IMR-90 (cell line): Measurements from ENCODE around the gene LMLN. TPM values are rescaled to one million over a fixed set of nuclear protein-coding genes. Genes with fewer than 3 reads are reported as not detected.

Experiments
- ATAC-seq: fragments of 200-7000 bp; cut with Tn5 transposase; 2 replicates; pipeline ENCODE4 v1.9.1; 2020; ENCODE audit warnings: low read depth, mild to moderate bottlenecking, moderate library complexity
- BruUV-seq: library from RNA; stranded (reverse); fragments of 400-500 nt; replicated peaks from 2 replicates; lab custom pipeline; 2021; lab: Mats Ljungman, UMichigan
- CTCF ChIA-PET: fragments of 300-600 bp; formaldehyde crosslinking; extraction: SDS; loops from one replicate; lab custom pipeline; 2021; ENCODE audit warnings: antibody characterized with exemption; lab: Yijun Ruan, JAX
- POLR2A ChIA-PET: fragments of 300-600 bp; sonication (Branson Sonifier 250); formaldehyde crosslinking; loops from one replicate; lab custom pipeline; 2022; ENCODE audit warnings: antibody characterized with exemption; ENCODE audit not compliant: unreplicated experiment; lab: Charles Lee
- DNase-seq: peaks from one replicate; pipeline ENCODE4 v3.0.0; 2013
- H2AFZ ChIP-seq: replicated peaks from 2 replicates; pipeline ENCODE3; 2013; ENCODE audit warnings: low read length, mild to moderate bottlenecking; ENCODE audit not compliant: poor library complexity
- H2AK5ac ChIP-seq: 2 replicates; pipeline ENCODE4 v1.6.1; 2013; ENCODE audit warnings: low read depth, low read length, inconsistent platforms
- H2AK9ac ChIP-seq: replicated peaks from 2 replicates; pipeline ENCODE3; 2013; ENCODE audit warnings: mild to moderate bottlenecking, low read depth, low read length, moderate library complexity; ENCODE audit not compliant: poor library complexity
- H2BK120ac ChIP-seq: 2 replicates; pipeline ENCODE4 v1.6.1; 2013; ENCODE audit warnings: low read depth, low read length, inconsistent platforms
- H2BK15ac ChIP-seq: 3 replicates; pipeline ENCODE4 v1.6.1; 2013; ENCODE audit warnings: low read depth, low read length, inconsistent platforms
- H2BK20ac ChIP-seq: 2 replicates; pipeline ENCODE4 v1.6.1; 2013; ENCODE audit warnings: low read depth, mild to moderate bottlenecking, inconsistent platforms, low read length, moderate library complexity
- H2BK5ac ChIP-seq: 2 replicates; pipeline ENCODE4 v1.6.1; 2013; ENCODE audit warnings: mild to moderate bottlenecking, low read depth, low read length, inconsistent platforms; ENCODE audit not compliant: poor library complexity, severe bottlenecking
- H3K14ac ChIP-seq: replicated peaks from 2 replicates; pipeline ENCODE4 v1.6.1; 2013; ENCODE audit warnings: low read depth, low read length, inconsistent platforms
- H3K18ac ChIP-seq: 2 replicates; pipeline ENCODE4 v1.6.1; 2013; ENCODE audit warnings: low read depth, low read length, control low read depth
- H3K23ac ChIP-seq: 2 replicates; pipeline ENCODE4 v1.6.1; 2013; ENCODE audit warnings: low read depth, low read length, inconsistent platforms
- H3K27ac ChIP-seq: 2 replicates; pipeline ENCODE4 v1.5.1; 2013; ENCODE audit warnings: mild to moderate bottlenecking, control low read depth, low read length; ENCODE audit not compliant: insufficient read depth
- H3K27me3 ChIP-seq: 2 replicates; pipeline ENCODE4 v1.6.1; 2013; ENCODE audit warnings: low read length; ENCODE audit not compliant: control insufficient read depth, insufficient read depth
- H3K36me3 ChIP-seq: 2 replicates; pipeline ENCODE4 v1.6.1; 2013; ENCODE audit warnings: low read length, mixed read lengths; ENCODE audit not compliant: control insufficient read depth, insufficient read depth
- H3K4ac ChIP-seq: 2 replicates; pipeline ENCODE4 v1.6.1; 2013; ENCODE audit warnings: low read depth, low read length, inconsistent platforms
- H3K4me1 ChIP-seq: 2 replicates; pipeline ENCODE4 v1.6.1; 2013; ENCODE audit warnings: low read length, mixed read lengths; ENCODE audit not compliant: control insufficient read depth, insufficient read depth
- H3K4me2 ChIP-seq: 2 replicates; pipeline ENCODE4 v1.6.1; 2013; ENCODE audit warnings: low read depth, mild to moderate bottlenecking, control low read depth, low read length, moderate library complexity
- H3K4me3 ChIP-seq: 2 replicates; pipeline ENCODE4 v1.5.1; 2013; ENCODE audit warnings: low read depth, mild to moderate bottlenecking, control low read depth, low read length, moderate library complexity; ENCODE audit not compliant: insufficient read depth
- H3K56ac ChIP-seq: 2 replicates; pipeline ENCODE4 v1.6.1; 2013; ENCODE audit warnings: low read length, inconsistent platforms; ENCODE audit not compliant: insufficient read depth; ENCODE audit errors: extremely low read depth
- H3K79me1 ChIP-seq, 2 experiments: 2 replicates each; pipeline ENCODE4 v1.6.1; 2013; ENCODE audit warnings: low read length in 2 of 2, inconsistent platforms in 1 of 2, low read depth in 1 of 2
- H3K9ac ChIP-seq: 2 replicates; pipeline ENCODE4 v1.6.1; 2013; ENCODE audit warnings: low read depth, low read length, control low read depth
- H3K9me1 ChIP-seq: 2 replicates; pipeline ENCODE4 v1.6.1; 2013; ENCODE audit warnings: low read length, inconsistent platforms; ENCODE audit not compliant: insufficient read depth
- H3K9me3 ChIP-seq: 2 replicates; pipeline ENCODE4 v1.6.1; 2013; ENCODE audit warnings: low read length; ENCODE audit not compliant: control insufficient read depth, insufficient read depth
- H4K20me1 ChIP-seq: 2 replicates; pipeline ENCODE4 v1.6.1; 2013; ENCODE audit warnings: low read length, inconsistent platforms; ENCODE audit not compliant: insufficient read depth
- H4K5ac ChIP-seq: 2 replicates; pipeline ENCODE4 v1.6.1; 2013; ENCODE audit warnings: mild to moderate bottlenecking, low read depth, low read length, control low read depth
- H4K8ac ChIP-seq, 2 experiments: 2 replicates each; pipeline ENCODE4 v1.6.1; 2013; ENCODE audit warnings: low read depth in 2 of 2, low read length in 2 of 2, control low read depth in 1 of 2, inconsistent platforms in 1 of 2
- H4K91ac ChIP-seq: 2 replicates; pipeline ENCODE4 v1.6.1; 2013; ENCODE audit warnings: low read depth, low read length, inconsistent platforms; ENCODE audit not compliant: insufficient read depth
- BHLHE40 ChIP-seq: fragments of 150-350 bp; IDR thresholded peaks from 2 replicates; pipeline ENCODE4 v1.6.1; 2016; ENCODE audit warnings: mild to moderate bottlenecking, low read depth, low read length
- CEBPB ChIP-seq: IDR thresholded peaks from 2 replicates; pipeline ENCODE4 v1.6.1; 2012; ENCODE audit warnings: low read depth, low read length, improper control_type of control experiment
- CHD1 ChIP-seq: IDR thresholded peaks from 2 replicates; pipeline ENCODE4 v1.6.1; 2012; ENCODE audit warnings: low read depth, low read length, improper control_type of control experiment
- CTCF ChIP-seq: conservative IDR thresholded peaks from 2 replicates; pipeline ENCODE4 v1.5.1; 2012; ENCODE audit warnings: mild to moderate bottlenecking, low read depth, low read length, improper control_type of control experiment
- ELK1 ChIP-seq: fragments of 150-350 bp; IDR thresholded peaks from 2 replicates; pipeline ENCODE4 v1.6.1; 2016; ENCODE audit warnings: low read depth, mild to moderate bottlenecking, low read length, moderate library complexity, borderline replicate concordance
- FOS ChIP-seq: fragments of 150-350 bp; IDR thresholded peaks from 2 replicates; pipeline ENCODE4 v1.6.1; 2016; ENCODE audit warnings: low read depth, low read length
- MAFK ChIP-seq: IDR thresholded peaks from 2 replicates; pipeline ENCODE4 v1.6.1; 2012; ENCODE audit warnings: low read depth, low read length, improper control_type of control experiment
- MAZ ChIP-seq: IDR thresholded peaks from 2 replicates; pipeline ENCODE4 v1.6.1; 2012; ENCODE audit warnings: low read depth, mild to moderate bottlenecking, low read length, improper control_type of control experiment, moderate library complexity, borderline replicate concordance
- MXI1 ChIP-seq: IDR thresholded peaks from 2 replicates; pipeline ENCODE4 v1.6.1; 2012; ENCODE audit warnings: low read depth, mild to moderate bottlenecking, low read length, moderate library complexity, borderline replicate concordance
- NFE2L2 ChIP-seq: fragments of 150-350 bp; IDR thresholded peaks from 2 replicates; pipeline ENCODE4 v1.6.1; 2016; ENCODE audit warnings: low read depth, mild to moderate bottlenecking, low read length
- POLR2A ChIP-seq: IDR thresholded peaks from 2 replicates; pipeline ENCODE4 v1.6.1; 2012; ENCODE audit warnings: mild to moderate bottlenecking, low read depth, low read length
- RAD21 ChIP-seq: IDR thresholded peaks from 2 replicates; pipeline ENCODE4 v1.6.1; 2012; ENCODE audit warnings: low read length, improper control_type of control experiment
- RCOR1 ChIP-seq: IDR thresholded peaks from 2 replicates; pipeline ENCODE4 v1.6.1; 2012; ENCODE audit warnings: mild to moderate bottlenecking, low read length, improper control_type of control experiment; ENCODE audit not compliant: insufficient replicate concordance
- RFX5 ChIP-seq: IDR thresholded peaks from 2 replicates; pipeline ENCODE4 v1.8.0; 2012; ENCODE audit warnings: low read depth, mild to moderate bottlenecking, low read length, moderate library complexity
- SMC3 ChIP-seq: fragments of 150-350 bp; IDR thresholded peaks from 2 replicates; pipeline ENCODE4 v1.6.1; 2016; ENCODE audit warnings: low read depth, mild to moderate bottlenecking, antibody characterized with exemption, low read length, moderate library complexity
- USF2 ChIP-seq: fragments of 150-350 bp; IDR thresholded peaks from 2 replicates; pipeline ENCODE4 v1.6.1; 2017; ENCODE audit warnings: mild to moderate bottlenecking, antibody characterized with exemption, low read length, low read depth
- WGBS, 2 experiments: methylation state at CpG; one replicate each; pipeline versions ENCODE4 v1.1.5 to v1.1.7; 2013; ENCODE audit warnings: missing lambda C conversion rate in 2 of 2; ENCODE audit not compliant: insufficient read length in 1 of 2; ENCODE audit errors: extremely low coverage in 2 of 2; 5-methylcytosine and 5-hydroxymethylcytosine counted together
- dilution Hi-C: fragments of 300-500 bp; cut with HindIII; formaldehyde crosslinking; loops from one replicate; pipeline ENCODE4 v1.14.3; 2018; ENCODE audit warnings: low sequenced_read_pairs; ENCODE audit not compliant: unreplicated experiment
- in situ Hi-C: fragments of 300-500 bp; cut with MboI; formaldehyde crosslinking; loops from 3 replicates; pipeline ENCODE4 v1.14.3; 2019; ENCODE audit warnings: low sequenced_read_pairs, inconsistent platforms, mixed read lengths
- intact Hi-C: fragments of 100-400 bp; cut with micrococcal nuclease; formaldehyde crosslinking; loops from 2 replicates; pipeline ENCODE4 v1.10.0; 2022
- polyA plus RNA-seq, 3 experiments: library from polyadenylated mRNA; depleted of rRNA; stranded (reverse); fragments of >200 nt; gene quantifications; 2 replicates each; pipeline ENCODE4 v1.2.3, GENCODE V29; 2012; ENCODE audit warnings: low replicate concordance in 1 of 3
- total RNA-seq: library from RNA; depleted of rRNA; stranded (reverse); fragments of >200 nt; gene quantifications from 2 replicates; pipeline ENCODE4 v1.2.3, GENCODE V29; 2012

LMLN gene
- total and polyA plus RNA-seq, 2 of the 4 experiments (the other 2 are of a cell fraction): 3.3 to 3.9 TPM

GRCh38 chr3:197994736-197995135 lies 34.7 kb downstream of the LMLN start:
- Histone ChIP-seq H2AFZ (no peak overlapping the region), H3K4me3 (no peak overlapping the region), H3K27ac (no peak overlapping the region), H2AK5ac (no peak overlapping the region), H4K20me1 (no peaks in the 10 kb centered on the region), H3K9ac (no peak overlapping the region), H3K9me1 (no peaks in the 10 kb centered on the region), H3K56ac (no peak overlapping the region), H2BK120ac (no peak overlapping the region), H2BK20ac (no peak overlapping the region), H3K23ac (no peak overlapping the region), H3K27me3 (no peaks in the 10 kb centered on the region), H2AK9ac (no peak overlapping the region), H3K4me2 (no peak overlapping the region), H2BK15ac (no peak overlapping the region), H4K5ac (no peak overlapping the region), H3K14ac (no peak overlapping the region), H3K18ac (no peak overlapping the region), H4K8ac (no peak overlapping the region), H3K79me1 (no peaks in the 10 kb centered on the region), H3K9me3 (no peaks in the 10 kb centered on the region), H3K36me3 (peaks cover 4% of the 10 kb centered on the region; the same call in 1 of the 2 replicates), H2BK5ac (no peak overlapping the region), H4K91ac (no peak overlapping the region), H3K4ac (no peak overlapping the region), H3K4me1 (no peaks in the 10 kb centered on the region)
- BruUV-seq: no TSS peak
- intact Hi-C loops: no loop called here
- ATAC-seq (no peak), DNase-seq (no peak)
- TF ChIP-seq RCOR1 (no peak), MXI1 (no peak), ELK1 (no peak), SMC3 (no peak), BHLHE40 (no peak), USF2 (no peak), POLR2A (no peak), CHD1 (no peak), FOS (no peak), CTCF (no peak), CEBPB (no peak), NFE2L2 (no peak), RAD21 (no peak), MAFK (no peak), RFX5 (no peak), MAZ (no peak)
- CTCF ChIA-PET: no interaction called here
- dilution Hi-C loops: no loop called here
- in situ Hi-C loops: no loop called here
- WGBS, 2 experiments: no CpG with 5 or more reads among the region's 1 CpG
- POLR2A ChIA-PET: no interaction called here
